Activated CD8-positive, alpha-beta memory T cell treated with anti-CD3 and anti-CD28 coated beads, Interleukin-2, amount 50 U/mL, for 24 hours (primary cell): ENCODE results near the gene KLHL25.
"Not testable (repeated sequence)": the region's sequence is repeated elsewhere in the genome, so short reads cannot be mapped to it uniquely, and the experiment has no call there.

Experiments used
- DNase-seq: peaks from one replicate; pipeline ENCODE4 v3.0.0-alpha.2; 2020; ENCODE audit errors: extremely low read depth

Gene KLHL25, protein sequence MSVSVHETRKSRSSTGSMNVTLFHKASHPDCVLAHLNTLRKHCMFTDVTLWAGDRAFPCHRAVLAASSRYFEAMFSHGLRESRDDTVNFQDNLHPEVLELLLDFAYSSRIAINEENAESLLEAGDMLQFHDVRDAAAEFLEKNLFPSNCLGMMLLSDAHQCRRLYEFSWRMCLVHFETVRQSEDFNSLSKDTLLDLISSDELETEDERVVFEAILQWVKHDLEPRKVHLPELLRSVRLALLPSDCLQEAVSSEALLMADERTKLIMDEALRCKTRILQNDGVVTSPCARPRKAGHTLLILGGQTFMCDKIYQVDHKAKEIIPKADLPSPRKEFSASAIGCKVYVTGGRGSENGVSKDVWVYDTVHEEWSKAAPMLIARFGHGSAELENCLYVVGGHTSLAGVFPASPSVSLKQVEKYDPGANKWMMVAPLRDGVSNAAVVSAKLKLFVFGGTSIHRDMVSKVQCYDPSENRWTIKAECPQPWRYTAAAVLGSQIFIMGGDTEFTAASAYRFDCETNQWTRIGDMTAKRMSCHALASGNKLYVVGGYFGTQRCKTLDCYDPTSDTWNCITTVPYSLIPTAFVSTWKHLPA

GRCh38 chr15:85794598-85795336 lies at the start of gene KLHL25:
KLHL25 (minus strand) TSS chr15:85794925; CDS start chr15:85769810, 25,115 bp downstream.
- DNase-seq: peak; percentile 78

DNA sequence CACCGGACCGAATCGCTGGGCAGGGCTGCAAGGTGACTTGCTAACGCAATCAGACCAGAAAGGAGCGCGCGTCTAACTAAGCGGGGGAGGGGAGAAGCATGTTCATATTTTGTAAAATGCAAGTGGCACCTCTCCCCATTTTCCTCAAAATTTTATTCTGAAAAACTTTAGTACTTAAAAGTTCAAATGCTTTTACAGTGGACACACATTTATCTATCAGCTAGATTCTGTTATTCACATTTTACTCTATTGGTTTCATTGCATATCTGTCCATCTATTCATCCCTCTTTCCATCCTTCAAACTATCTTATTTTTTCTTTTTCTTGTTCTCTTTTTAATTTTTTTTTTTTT lies 46.1 kb upstream of the KLHL25 start:
- DNase-seq: no peak

DNA sequence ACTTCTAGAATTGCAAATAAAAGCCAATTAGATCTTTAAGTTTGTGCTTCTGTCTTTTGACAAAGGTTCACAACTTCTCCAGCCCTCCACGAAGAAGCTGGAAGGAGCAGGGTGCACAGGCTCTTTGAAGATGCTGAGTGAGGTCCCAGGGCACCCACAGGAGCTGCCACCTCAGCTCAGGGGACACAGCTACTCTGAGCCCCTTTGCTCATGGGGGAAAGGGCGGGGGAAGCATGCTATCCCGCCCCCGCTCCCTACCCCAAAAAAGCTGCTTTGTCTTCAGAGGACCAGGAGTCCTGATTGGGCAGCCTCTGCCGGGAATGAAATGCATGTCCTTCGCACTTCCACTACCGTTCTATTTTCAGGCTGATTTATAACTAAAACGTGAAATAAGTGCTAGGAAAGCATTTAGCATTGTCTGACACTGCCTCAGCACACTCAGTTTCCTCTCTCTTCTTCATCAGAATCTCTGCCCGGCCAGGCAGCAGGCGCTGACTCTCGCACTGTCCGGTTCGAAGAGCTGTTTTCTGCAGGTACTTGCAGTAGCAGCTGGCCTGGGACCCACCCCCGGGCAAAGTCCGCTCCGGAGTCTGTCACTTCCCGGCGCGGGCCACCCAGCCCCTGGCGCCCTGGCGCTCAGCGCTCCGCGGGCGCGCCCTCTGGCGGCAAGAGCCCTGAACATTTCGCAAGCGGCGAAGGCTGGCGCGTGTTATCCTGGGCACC lies 45.5 kb upstream of the KLHL25 start:
- peak; percentile 51 for DNase-seq

- no peak for DNase-seq
Measured at GRCh38 chr15:85839643-85840042, 44.9 kb upstream of the KLHL25 start.

GRCh38 chr15:85838655-85839054 lies 43.9 kb upstream of the KLHL25 start:
- no peak for DNase-seq

GRCh38 chr15:85837881-85838280 lies 43.2 kb upstream of the KLHL25 start:
- no peak for DNase-seq

GRCh38 chr15:85837011-85837433 lies 42.3 kb upstream of the KLHL25 start:
- DNase-seq: no peak

DNA sequence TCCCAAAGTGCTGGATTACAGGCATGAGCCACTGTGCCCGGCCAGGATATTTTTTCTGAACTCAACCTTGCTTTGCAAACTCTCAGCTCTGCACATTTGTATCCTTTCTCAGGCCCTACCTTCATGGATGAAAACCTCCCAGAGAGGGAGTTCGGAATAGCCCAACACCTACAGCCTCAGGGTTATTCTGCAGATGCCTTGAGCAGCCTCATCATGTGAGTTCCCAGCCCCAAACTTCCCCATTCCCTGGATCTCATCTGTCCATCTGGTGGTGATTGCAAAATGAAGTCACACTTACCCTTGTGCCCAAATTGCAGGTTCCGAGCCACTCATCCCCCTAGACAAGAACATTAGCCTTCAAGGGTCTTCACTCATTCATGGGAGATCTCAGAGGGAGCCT lies 39.9 kb upstream of the KLHL25 start:
- no peak for DNase-seq

GRCh38 chr15:85832394-85832793 lies 37.7 kb upstream of the KLHL25 start:
- DNase-seq: no peak

- no peak for DNase-seq
Measured at GRCh38 chr15:85831415-85832113, 36.8 kb upstream of the KLHL25 start.

DNA sequence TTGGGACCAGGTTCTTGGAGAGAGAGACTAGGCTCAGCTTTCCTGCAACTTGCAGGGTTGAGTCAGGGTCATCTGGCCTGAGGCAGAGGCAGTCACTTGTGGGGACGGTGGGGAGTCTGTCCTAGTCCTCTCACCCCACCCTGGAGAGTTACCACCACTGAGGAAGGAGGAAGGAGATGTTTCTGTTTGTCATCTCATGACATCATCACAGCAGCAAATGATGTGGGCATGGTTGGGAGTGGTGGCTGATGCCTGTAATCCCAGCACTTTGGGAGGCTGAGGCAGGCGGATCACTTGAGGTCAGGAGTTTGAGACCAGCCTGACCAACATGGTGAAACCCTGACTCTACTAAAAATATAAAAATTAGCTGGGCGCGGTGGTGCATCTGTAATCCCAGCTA lies 35.0 kb upstream of the KLHL25 start:
- not testable (repeated sequence) for DNase-seq

GRCh38 chr15:85828874-85829273 lies 34.1 kb upstream of the KLHL25 start:
- DNase-seq: no peak

DNA sequence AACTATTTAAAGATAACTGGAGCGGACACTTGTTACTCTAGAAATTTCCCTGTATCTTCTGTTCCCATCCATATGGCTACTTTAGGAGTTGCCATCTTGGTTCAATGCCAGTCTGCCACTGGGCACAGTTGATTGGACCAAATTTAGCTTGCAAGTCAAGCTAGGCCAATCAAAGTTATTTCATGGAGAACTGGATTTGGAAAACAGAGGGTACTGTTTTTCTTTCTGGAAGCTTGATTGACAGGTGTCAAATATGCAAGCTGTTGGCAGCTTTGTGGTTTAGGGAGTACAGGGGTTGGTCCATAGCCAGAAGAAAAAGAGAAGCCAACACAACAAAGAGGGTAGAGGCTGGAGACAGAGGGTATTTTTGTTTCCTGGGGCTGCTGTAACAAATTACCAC lies 33.4 kb upstream of the KLHL25 start:
- no peak for DNase-seq

DNA sequence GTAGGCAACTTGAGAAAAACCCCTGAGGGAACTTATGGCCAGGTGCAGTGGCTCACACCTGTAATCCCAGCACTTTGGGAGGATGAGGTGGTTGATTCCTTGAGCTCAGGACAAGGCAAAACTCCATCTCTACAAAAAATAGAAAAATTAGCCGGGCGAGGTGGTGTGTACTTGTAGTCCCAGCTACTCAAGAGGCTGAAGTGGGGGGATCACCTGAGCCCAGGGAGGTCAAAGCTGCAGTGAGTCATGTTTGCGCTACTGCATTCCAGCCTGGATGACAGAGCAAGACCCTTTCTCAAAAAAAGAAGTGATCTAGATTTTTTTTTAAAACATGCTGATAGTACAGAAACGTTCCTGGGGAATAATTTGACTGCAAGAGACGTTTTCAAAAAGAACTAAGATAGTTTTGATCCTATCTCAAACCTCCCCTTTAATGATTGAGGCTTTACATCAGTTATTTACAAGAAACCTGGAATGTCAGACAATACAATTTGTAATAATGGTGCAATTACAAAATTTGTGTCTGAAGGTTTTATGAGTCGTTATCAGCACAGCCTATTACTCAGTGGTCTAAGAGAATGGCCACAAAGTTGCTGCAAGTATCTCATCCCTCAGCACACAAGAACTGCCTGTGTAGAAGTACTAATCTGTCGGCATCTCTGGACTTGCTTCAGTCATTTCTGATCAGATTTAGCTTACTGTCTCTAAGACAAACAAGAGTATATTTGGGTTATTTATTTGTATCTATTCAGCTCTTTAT lies 32.2 kb upstream of the KLHL25 start:
- no peak for DNase-seq

DNA sequence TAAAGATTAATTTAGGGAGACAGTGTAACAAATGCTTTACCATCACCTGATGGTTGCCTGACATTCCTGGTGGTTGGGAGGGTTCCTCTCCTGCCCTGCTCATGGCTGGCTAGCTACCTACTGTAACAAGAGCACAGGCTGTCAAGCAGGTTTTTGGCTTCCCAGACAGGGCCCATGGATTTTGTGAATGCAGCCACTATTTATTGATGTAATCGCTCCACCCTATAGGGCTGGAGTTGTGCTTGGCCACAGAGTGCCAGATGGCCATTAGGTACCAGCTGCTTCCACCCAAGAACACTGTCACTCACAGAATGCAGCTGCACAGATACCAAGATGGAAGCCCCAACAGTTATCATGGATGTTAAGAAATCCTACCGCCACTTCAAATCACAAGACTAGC lies 31.0 kb upstream of the KLHL25 start:
- DNase-seq: no peak

- DNase-seq: no peak
Measured at GRCh38 chr15:85825118-85825517, 30.4 kb upstream of the KLHL25 start.

- no peak for DNase-seq
Measured at GRCh38 chr15:85821545-85821944, 26.8 kb upstream of the KLHL25 start.

- no peak for DNase-seq
Measured at GRCh38 chr15:85819938-85820337, 25.2 kb upstream of the KLHL25 start.

DNA sequence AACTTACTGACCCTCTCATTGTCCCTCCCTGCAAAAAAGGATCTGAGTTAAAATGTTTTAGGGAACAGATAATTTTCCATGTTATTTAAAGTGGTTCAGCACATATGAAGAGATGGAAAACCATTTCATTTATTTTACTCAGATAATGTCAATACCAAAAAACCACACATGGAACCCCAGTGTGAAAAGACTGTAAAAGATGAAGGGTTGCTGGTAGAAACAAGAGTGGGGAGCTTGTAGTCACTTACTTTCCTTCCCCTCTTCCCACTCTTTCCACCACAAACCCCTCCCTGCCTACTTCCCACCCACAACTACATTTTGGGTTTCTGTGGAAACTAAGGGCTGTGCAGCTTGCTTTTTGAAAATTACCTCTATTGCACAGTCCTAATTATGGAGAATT lies 18.5 kb upstream of the KLHL25 start:
- no peak for DNase-seq

DNA sequence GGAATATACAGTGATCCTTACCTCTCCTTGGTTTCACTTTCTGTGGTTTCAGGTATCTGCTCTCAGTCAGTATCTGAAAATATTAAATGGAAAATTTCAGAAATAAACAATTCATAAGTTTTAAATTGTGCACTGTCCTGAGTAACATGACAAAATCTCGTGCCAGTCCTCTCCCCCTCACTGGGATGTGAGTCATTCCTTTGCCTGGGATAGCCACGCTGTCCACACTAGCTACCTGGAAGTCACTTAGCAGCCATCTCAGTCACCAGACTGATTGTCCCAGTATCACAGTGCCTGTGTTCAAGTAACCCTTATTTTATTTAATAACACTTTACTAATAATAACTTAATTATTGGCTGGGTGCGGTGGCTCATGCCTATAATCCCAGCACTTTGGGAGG lies 15.3 kb upstream of the KLHL25 start:
- no peak for DNase-seq

DNA sequence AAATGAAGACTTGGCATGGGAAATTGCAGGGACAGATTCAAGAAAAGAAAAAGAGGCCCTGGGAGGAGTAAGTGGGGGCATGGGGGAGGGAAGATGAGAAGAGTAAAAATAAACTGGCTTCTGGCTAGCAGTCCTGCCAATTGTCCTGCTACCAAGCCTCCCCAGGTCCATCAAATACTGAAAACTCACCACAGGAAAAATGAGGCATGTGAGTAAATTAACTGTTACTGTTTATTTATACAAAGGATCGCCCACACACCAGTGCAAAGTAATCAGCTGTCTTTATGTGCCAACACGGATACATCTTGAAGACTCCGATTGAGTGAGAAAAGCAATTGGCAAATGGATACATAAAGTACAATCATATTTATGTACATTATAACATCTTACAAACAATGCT lies 10.7 kb upstream of the KLHL25 start:
- DNase-seq: no peak
